Left forelimb (tissue), 1 donor: Measurements from ENCODE around the gene HSPB9.
"Not testable (repeated sequence)": the region's sequence is repeated elsewhere in the genome, so short reads cannot be mapped to it uniquely, and the experiment has no call there.

Experiments used
- DNase-seq: peaks from one replicate; pipeline ENCODE4 v3.0.0-alpha.2; 2018; ENCODE audit warnings: low spot score

The HSPB9 gene

GRCh38 chr17:42143138-42143537 lies 20.5 kb downstream of the HSPB9 start:
- DNase-seq = not testable (repeated sequence)

GRCh38 chr17:42146911-42147607 lies 24.5 kb downstream of the HSPB9 start:
- no peak for DNase-seq

GRCh38 chr17:42153919-42154742 lies 31.5 kb downstream of the HSPB9 start:
- no peak for DNase-seq

GRCh38 chr17:42155614-42156045 lies 33.0 kb downstream of the HSPB9 start:
- DNase-seq = no peak

- no peak for DNase-seq
Measured at GRCh38 chr17:42159796-42160530, 37.4 kb downstream of the HSPB9 start.

GRCh38 chr17:42160531-42160910 lies 37.9 kb downstream of the HSPB9 start:
- no peak for DNase-seq

- DNase-seq = no peak
Measured at GRCh38 chr17:42163113-42163512, 40.5 kb downstream of the HSPB9 start.

GRCh38 chr17:42163696-42164407 lies 41.2 kb downstream of the HSPB9 start:
- no peak for DNase-seq

- DNase-seq = no peak
Measured at GRCh38 chr17:42165751-42166150, 43.1 kb downstream of the HSPB9 start.

GRCh38 chr17:42166196-42166763 lies 43.7 kb downstream of the HSPB9 start:
- DNase-seq = no peak

GRCh38 chr17:42167807-42168206 lies 45.2 kb downstream of the HSPB9 start:
- DNase-seq = no peak

GRCh38 chr17:42169351-42169750 lies 46.7 kb downstream of the HSPB9 start:
- DNase-seq = no peak

- DNase-seq = no peak
Measured at GRCh38 chr17:42171831-42172230, 49.2 kb downstream of the HSPB9 start.
